Measurements from ENCODE around the gene INTS13.
"Not testable (repeated sequence)": the region's sequence is repeated elsewhere in the genome, so short reads cannot be mapped to it uniquely, and the experiment has no call there.

The INTS13 gene

GRCh38 chr12:26961391-26961790 lies 23.6 kb upstream of the INTS13 start:
- not testable (repeated sequence) for H3K9me3 ChIP-seq (ENCODE audit: control insufficient read depth, insufficient read depth, low read depth, low read length); H3K4me1 ChIP-seq (ENCODE audit: control insufficient read depth, insufficient read depth, low read length); H3K9ac ChIP-seq (ENCODE audit: low read length); H3K27me3 ChIP-seq (ENCODE audit: control insufficient read depth, insufficient read depth, low read length); H3K27ac ChIP-seq (ENCODE audit: low read depth, low read length); H3K4me3 ChIP-seq (ENCODE audit: low read depth, low read length)
- peaks cover 45% of the 10 kb centered on the region for H3K36me3 ChIP-seq (ENCODE audit: control insufficient read depth, insufficient read depth, low read length)

DNA sequence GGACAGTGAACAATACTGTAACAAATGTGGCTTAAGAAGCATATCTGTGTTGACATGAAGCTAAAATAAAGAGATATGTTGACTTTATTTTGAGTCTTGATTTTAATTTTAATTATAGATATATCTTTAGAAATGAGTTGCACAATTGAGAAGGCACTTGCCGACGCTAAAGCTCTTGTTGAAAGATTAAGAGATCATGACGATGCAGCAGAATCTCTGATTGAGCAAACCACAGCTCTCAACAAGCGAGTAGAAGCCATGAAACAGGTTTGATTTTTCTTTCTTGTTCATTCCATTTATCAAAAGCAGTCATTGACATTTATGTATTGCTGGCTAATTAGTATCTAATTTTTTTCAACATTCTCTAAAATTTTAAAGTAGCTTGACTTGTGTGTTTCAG lies 16.2 kb upstream of the INTS13 start:
- Histone ChIP-seq H3K4me1 (ENCODE audit: control insufficient read depth, insufficient read depth, low read length) (no peaks in the 10 kb centered on the region), H3K4me3 (ENCODE audit: low read depth, low read length) (no peak overlapping the region), H3K36me3 (ENCODE audit: control insufficient read depth, insufficient read depth, low read length) (peaks cover 23% of the 10 kb centered on the region), H3K27me3 (ENCODE audit: control insufficient read depth, insufficient read depth, low read length) (no peaks in the 10 kb centered on the region), H3K9ac (ENCODE audit: low read length) (no peak overlapping the region), H3K27ac (ENCODE audit: low read depth, low read length) (no peak overlapping the region), H3K9me3 (ENCODE audit: control insufficient read depth, insufficient read depth, low read depth, low read length) (no peaks in the 10 kb centered on the region)

DNA sequence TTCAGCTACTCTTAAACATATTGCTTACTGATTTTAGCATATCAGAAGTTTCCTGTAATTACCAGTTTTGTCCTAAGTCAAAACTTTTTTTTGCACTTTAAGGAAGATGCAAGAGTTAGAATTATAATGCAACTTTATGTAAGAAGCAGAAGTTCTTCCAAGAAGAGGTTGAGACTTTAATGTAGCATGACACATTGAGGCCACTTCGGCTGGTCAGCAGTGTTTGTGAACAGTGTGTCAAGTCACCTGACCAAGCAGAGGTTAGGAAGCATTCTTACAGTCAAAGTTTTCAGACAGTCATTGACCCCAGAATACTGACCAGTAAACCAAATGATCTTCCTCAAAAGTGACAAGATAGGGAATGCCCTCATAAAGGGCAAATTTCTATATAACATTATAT lies 15.7 kb upstream of the INTS13 start:
- H3K4me3 ChIP-seq (ENCODE audit: low read depth, low read length) = no peak overlapping the region
- no peaks in the 10 kb centered on the region for H3K27me3 ChIP-seq (ENCODE audit: control insufficient read depth, insufficient read depth, low read length)
- no peak overlapping the region for H3K9ac ChIP-seq (ENCODE audit: low read length)
- H3K9me3 ChIP-seq (ENCODE audit: control insufficient read depth, insufficient read depth, low read depth, low read length) = no peaks in the 10 kb centered on the region
- H3K4me1 ChIP-seq (ENCODE audit: control insufficient read depth, insufficient read depth, low read length) = no peaks in the 10 kb centered on the region
- H3K36me3 ChIP-seq (ENCODE audit: control insufficient read depth, insufficient read depth, low read length) = peaks cover 19% of the 10 kb centered on the region
- no peak overlapping the region for H3K27ac ChIP-seq (ENCODE audit: low read depth, low read length)

DNA sequence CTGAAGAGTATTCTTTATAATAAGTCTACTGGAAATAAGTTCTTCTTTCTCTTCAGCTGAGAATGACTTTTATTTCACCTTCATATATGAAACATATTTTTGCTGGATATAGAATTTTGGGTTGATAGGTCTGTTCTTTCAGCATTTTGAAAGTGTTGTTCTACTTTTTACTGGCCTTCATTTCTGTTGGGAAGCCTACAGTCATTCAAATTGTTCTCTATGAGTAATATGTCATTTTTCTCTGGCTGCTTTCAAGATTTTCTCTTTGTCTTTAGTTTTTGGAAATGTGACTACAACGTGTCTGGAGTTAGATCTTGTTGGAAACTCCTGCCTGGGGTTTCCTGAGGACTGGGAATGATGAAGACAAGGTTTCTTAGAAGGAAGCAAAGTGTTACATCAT lies 10.5 kb upstream of the INTS13 start:
- Histone ChIP-seq H3K9me3 (ENCODE audit: control insufficient read depth, insufficient read depth, low read depth, low read length) (no peaks in the 10 kb centered on the region), H3K4me3 (ENCODE audit: low read depth, low read length) (no peak overlapping the region), H3K9ac (ENCODE audit: low read length) (no peak overlapping the region), H3K27me3 (ENCODE audit: control insufficient read depth, insufficient read depth, low read length) (no peaks in the 10 kb centered on the region), H3K4me1 (ENCODE audit: control insufficient read depth, insufficient read depth, low read length) (no peaks in the 10 kb centered on the region), H3K36me3 (ENCODE audit: control insufficient read depth, insufficient read depth, low read length) (no peaks in the 10 kb centered on the region), H3K27ac (ENCODE audit: low read depth, low read length) (no peak overlapping the region)

GRCh38 chr12:26941215-26941594 lies 3.4 kb upstream of the INTS13 start:
- H3K4me3 ChIP-seq (ENCODE audit: low read depth, low read length) = no peak overlapping the region

DNA sequence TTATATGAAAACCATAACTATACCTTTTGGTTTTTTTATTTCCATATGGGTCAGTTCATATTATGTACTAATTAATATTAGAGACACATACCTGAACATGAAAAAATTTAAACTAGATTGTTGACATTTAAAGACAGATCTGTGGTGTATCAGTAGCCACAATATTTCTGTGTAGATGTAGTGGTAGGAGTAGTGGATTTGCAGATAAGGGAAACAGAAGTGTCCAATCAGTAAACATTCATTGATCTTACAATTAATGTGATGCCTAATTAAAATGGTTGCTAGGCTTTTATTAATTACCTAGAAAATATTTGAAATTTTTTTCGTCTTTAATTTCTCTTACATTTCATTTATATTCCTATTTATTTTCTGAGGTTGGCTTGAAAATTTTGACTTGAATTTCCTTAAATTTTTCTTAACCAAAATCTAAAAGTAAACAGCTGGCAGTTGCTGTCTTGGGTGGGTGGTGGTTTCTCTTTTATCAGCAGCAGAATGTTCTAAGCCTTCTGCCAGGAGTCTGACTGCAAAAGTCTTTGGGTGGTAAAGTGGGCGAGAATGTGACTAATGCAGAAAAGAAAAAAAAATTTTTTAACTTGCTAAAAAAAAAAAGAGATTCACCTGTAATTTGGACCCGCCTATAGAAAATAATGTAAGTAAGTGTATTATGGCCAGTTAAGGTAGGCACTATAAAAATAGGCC lies 2.9 kb upstream of the INTS13 start:
- Histone ChIP-seq H3K36me3 (ENCODE audit: control insufficient read depth, insufficient read depth, low read length) (no peaks in the 10 kb centered on the region; the same call in 1 of the 2 replicates), H3K4me1 (ENCODE audit: control insufficient read depth, insufficient read depth, low read length) (peaks cover 4% of the 10 kb centered on the region; the same call in 1 of the 2 replicates), H3K9me3 (ENCODE audit: control insufficient read depth, insufficient read depth, low read depth, low read length) (no peaks in the 10 kb centered on the region), H3K27me3 (ENCODE audit: control insufficient read depth, insufficient read depth, low read length) (no peaks in the 10 kb centered on the region), H3K27ac (ENCODE audit: low read depth, low read length) (no peak overlapping the region), H3K4me3 (ENCODE audit: low read depth, low read length) (no peak overlapping the region), H3K9ac (ENCODE audit: low read length) (no peak overlapping the region)

More at GRCh38 chr12:26941215-26941594, 3.4 kb upstream of the INTS13 start:
- Histone ChIP-seq H3K36me3 (ENCODE audit: control insufficient read depth, insufficient read depth, low read length) (no peaks in the 10 kb centered on the region; the same call in 1 of the 2 replicates), H3K4me1 (ENCODE audit: control insufficient read depth, insufficient read depth, low read length) (peaks cover 4% of the 10 kb centered on the region; the same call in 1 of the 2 replicates), H3K9me3 (ENCODE audit: control insufficient read depth, insufficient read depth, low read depth, low read length) (no peaks in the 10 kb centered on the region), H3K9ac (ENCODE audit: low read length) (no peak overlapping the region), H3K27ac (ENCODE audit: low read depth, low read length) (no peak overlapping the region), H3K27me3 (ENCODE audit: control insufficient read depth, insufficient read depth, low read length) (no peaks in the 10 kb centered on the region)

DNA sequence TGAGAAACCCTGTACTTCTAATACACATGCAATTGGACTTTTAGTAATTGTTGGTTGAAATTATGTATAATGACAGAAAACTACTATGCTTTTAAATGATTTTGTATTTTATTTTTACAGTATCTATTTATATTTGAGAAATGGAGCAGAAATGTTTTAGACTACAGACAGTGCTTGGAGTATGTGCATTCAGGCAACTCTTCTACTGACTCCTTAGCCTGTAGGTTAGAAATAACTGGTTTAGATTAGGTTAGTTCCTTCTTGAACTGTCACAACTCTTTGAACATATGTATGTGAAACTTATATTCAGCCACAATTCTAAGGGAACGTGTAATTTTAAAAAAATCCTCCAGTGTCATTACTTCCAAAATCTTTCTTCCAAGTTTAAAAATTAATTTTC lies 2.2 kb upstream of the INTS13 start:
- Histone ChIP-seq H3K27ac (ENCODE audit: low read depth, low read length) (no peak overlapping the region), H3K27me3 (ENCODE audit: control insufficient read depth, insufficient read depth, low read length) (no peaks in the 10 kb centered on the region), H3K4me3 (ENCODE audit: low read depth, low read length) (peak overlapping the region; percentile 92; the same call in 1 of the 2 replicates), H3K9ac (ENCODE audit: low read length) (no peak overlapping the region), H3K4me1 (ENCODE audit: control insufficient read depth, insufficient read depth, low read length) (peaks cover 4% of the 10 kb centered on the region; the same call in 1 of the 2 replicates), H3K9me3 (ENCODE audit: control insufficient read depth, insufficient read depth, low read depth, low read length) (no peaks in the 10 kb centered on the region), H3K36me3 (ENCODE audit: control insufficient read depth, insufficient read depth, low read length) (peaks cover under 1% of the 10 kb centered on the region; the same call in 1 of the 2 replicates)

DNA sequence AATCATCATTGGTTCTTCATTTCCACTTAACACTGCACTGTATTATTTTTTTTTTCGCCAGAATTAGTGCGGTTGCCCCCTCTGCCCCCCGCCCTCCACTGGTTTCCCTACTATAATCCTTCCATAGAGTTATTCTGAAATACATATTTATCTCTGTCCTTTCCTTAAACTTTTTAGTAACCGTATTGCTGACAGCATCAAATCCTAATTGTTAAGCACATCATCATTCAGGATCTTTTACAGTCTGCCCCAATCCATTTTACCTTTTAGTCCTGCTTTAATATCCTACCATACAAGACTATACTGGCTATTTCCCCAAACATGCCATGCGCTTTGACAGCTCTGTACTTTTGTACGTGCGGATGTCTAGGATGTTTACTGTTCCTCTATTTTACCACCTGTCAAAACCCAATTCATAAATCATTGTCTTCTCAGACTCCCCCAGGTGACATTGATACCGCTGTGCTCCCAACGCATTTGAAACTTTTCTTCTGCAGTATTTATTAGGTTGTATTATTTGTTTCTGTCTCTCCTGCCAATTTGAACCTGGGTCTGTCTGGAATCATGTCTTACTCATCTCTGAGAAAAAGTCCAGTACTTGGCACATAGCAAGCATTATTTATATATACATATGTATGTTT lies 1.5 kb upstream of the INTS13 start:
- no peaks in the 10 kb centered on the region for H3K27me3 ChIP-seq (ENCODE audit: control insufficient read depth, insufficient read depth, low read length)
- peaks cover 6% of the 10 kb centered on the region; the same call in 1 of the 2 replicates for H3K36me3 ChIP-seq (ENCODE audit: control insufficient read depth, insufficient read depth, low read length)
- H3K4me3 ChIP-seq (ENCODE audit: low read depth, low read length) = peak overlapping the region; percentile 92
- H3K4me1 ChIP-seq (ENCODE audit: control insufficient read depth, insufficient read depth, low read length) = peaks cover 4% of the 10 kb centered on the region; the same call in 1 of the 2 replicates
- no peak overlapping the region for H3K27ac ChIP-seq (ENCODE audit: low read depth, low read length)
- no peaks in the 10 kb centered on the region for H3K9me3 ChIP-seq (ENCODE audit: control insufficient read depth, insufficient read depth, low read depth, low read length)
- peak overlapping the region; percentile 98 for H3K9ac ChIP-seq (ENCODE audit: low read length)

DNA sequence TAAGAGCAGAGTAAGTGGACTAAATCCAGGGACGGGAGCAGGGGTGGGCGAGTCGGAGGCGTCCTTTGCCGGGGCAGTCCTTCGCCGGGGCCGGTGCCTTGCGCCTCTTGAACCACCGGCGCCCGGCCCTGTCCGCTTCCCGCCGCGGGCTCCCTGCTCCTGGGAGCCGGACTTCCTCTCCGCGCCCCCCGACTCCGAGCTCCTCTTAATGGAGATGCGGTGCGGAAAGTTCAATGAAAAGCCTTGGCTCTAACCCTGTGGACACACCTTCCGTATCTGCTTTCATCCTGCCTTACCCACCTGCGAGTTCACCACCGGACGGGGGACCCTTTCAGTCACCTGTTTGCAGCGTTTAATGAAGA lies 901 bp upstream of the INTS13 start:
- peaks cover 4% of the 10 kb centered on the region; the same call in 1 of the 2 replicates for H3K4me1 ChIP-seq (ENCODE audit: control insufficient read depth, insufficient read depth, low read length)
- H3K4me3 ChIP-seq (ENCODE audit: low read depth, low read length) = peak overlapping the region; percentile 92
- H3K9ac ChIP-seq (ENCODE audit: low read length) = peak overlapping the region; percentile 98
- H3K9me3 ChIP-seq (ENCODE audit: control insufficient read depth, insufficient read depth, low read depth, low read length) = no peaks in the 10 kb centered on the region
- no peaks in the 10 kb centered on the region for H3K27me3 ChIP-seq (ENCODE audit: control insufficient read depth, insufficient read depth, low read length)
- peak overlapping the region; percentile 84 for H3K27ac ChIP-seq (ENCODE audit: low read depth, low read length)
- peaks cover 6% of the 10 kb centered on the region; the same call in 1 of the 2 replicates for H3K36me3 ChIP-seq (ENCODE audit: control insufficient read depth, insufficient read depth, low read length)

DNA sequence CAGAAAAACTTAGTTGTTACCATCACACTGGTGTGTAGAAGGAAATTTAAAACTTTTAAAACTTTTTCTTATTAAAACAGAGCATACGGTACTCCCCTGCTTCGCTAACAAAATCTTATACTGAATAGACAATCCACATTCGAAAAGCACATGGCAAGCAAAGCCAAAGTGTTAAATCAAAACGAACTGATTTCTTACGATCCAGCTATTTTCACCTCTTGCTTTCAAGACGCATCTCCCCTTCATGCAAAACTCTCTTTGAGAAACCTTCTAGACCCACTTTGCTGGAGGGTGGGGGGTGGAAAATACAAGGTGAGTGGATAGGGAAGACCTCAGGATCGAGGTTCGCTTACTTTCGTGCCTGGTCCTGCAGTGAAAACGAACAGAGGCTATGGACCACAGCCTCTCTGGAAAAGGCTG lies 328 bp downstream of the INTS13 start:
- H3K27ac ChIP-seq (ENCODE audit: low read depth, low read length) = peak overlapping the region; percentile 84
- peaks cover 13% of the 10 kb centered on the region for H3K36me3 ChIP-seq (ENCODE audit: control insufficient read depth, insufficient read depth, low read length)
- H3K9me3 ChIP-seq (ENCODE audit: control insufficient read depth, insufficient read depth, low read depth, low read length) = no peaks in the 10 kb centered on the region
- H3K9ac ChIP-seq (ENCODE audit: low read length) = peak overlapping the region; percentile 98
- peaks cover 4% of the 10 kb centered on the region; the same call in 1 of the 2 replicates for H3K4me1 ChIP-seq (ENCODE audit: control insufficient read depth, insufficient read depth, low read length)
- peak overlapping the region; percentile 92 for H3K4me3 ChIP-seq (ENCODE audit: low read depth, low read length)
- no peaks in the 10 kb centered on the region for H3K27me3 ChIP-seq (ENCODE audit: control insufficient read depth, insufficient read depth, low read length)
